SH-SY5Y (cell line): Measurements from ENCODE around the gene MICAL2.

Experiments used
- GATA2 ChIP-seq: IDR thresholded peaks from 2 replicates; pipeline ENCODE4 v1.6.1; 2011; ENCODE audit warnings: mild to moderate bottlenecking, low read depth, low read length
- GATA3 ChIP-seq: IDR thresholded peaks from 2 replicates; pipeline ENCODE4 v1.6.1; 2011; ENCODE audit warnings: low read depth, mild to moderate bottlenecking, low read length, moderate library complexity

DNA sequence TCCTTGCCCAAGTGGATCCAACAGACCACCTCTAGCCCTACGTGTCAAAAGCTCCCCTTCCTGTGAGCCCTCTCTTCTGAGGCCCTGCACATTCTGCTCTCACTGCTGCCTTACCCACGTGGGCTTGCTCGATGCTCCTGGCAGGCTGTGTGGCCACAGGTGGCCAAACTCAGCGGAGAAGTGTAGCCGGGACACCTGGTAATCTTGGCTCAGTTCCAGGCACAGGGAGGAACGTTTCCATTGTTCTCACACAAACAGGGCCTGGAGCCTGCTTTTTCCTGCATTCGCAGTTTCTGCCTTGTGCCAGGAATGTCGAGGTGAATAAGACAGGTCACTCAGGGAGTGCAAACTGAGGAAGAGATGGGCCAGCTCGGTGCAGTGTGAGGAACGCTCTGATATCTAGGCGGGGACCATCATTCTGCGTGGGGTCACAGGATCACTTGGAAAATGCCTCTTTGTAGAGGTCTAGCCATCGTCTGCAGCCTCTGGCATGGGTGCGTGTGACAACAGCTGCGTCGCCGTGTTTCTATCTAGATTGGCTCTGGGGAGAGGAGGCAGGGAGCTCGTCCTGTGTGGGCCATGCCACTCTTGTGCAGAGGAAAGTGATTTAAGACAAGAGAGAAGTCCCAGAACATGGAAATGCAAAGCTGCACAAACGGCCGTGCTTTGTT, 139.3 kb downstream of the MICAL2 start:
- no peak for TF ChIP-seq GATA3
- no peak for TF ChIP-seq GATA2
